Vagina (tissue), 2 donors: ENCODE measurements around the gene TRIM44. TPM values are rescaled to one million over a fixed set of nuclear protein-coding genes. Genes with fewer than 3 reads are reported as not detected.
"Not testable (repeated sequence)": the region's sequence is repeated elsewhere in the genome, so short reads cannot be mapped to it uniquely, and the experiment has no call there.

Experiments
- DNase-seq, 2 donors: peaks; one replicate each; pipeline ENCODE4 v3.0.0-alpha.2; 2017; ENCODE audit errors: extremely low spot score in 2 of 2
- H3K27ac ChIP-seq: fragments of 200-600 bp; sonication (generic); one replicate; pipeline ENCODE4 v1.5.1; 2019
- H3K27me3 ChIP-seq: fragments of 200-600 bp; sonication (generic); one replicate; pipeline ENCODE4 v1.5.1; 2019
- H3K36me3 ChIP-seq, 2 donors: fragments of 200-600 bp; sonication (generic); one replicate each; pipeline ENCODE4 v1.5.1; 2017 to 2019
- H3K4me1 ChIP-seq: fragments of 200-600 bp; sonication (generic); one replicate; pipeline ENCODE4 v1.5.1; 2019
- H3K4me3 ChIP-seq, 2 donors: fragments of 200-600 bp; sonication (generic); 1 replicate in 1 of 2; 2 replicates in 1 of 2; pipeline ENCODE4 v1.5.1; 2016 to 2019
- H3K9me3 ChIP-seq: fragments of 200-600 bp; sonication (generic); one replicate; pipeline ENCODE4 v1.5.1; 2019
- POLR2A ChIP-seq, 2 donors: fragments of 450-650 bp; IDR thresholded peaks; one replicate each; pipeline ENCODE4 v1.6.1; 2017; ENCODE audit warnings: antibody characterized with exemption in 2 of 2, mild to moderate bottlenecking in 2 of 2, moderate library complexity in 2 of 2
- POLR2AphosphoS5 ChIP-seq, 2 donors: sonication (generic); formaldehyde crosslinking; IDR thresholded peaks; one replicate each; pipeline ENCODE4 v1.9.0; 2017; ENCODE audit warnings: antibody characterized with exemption in 2 of 2, mild to moderate bottlenecking in 2 of 2, low read depth in 1 of 2; ENCODE audit not compliant: insufficient read depth in 1 of 2
- intact Hi-C: fragments of 100-400 bp; cut with DNase I; formaldehyde crosslinking; loops from one replicate; pipeline ENCODE4 v1.15.1; 2023
- total RNA-seq: library from RNA; depleted of rRNA; stranded (reverse); fragments of >200 nt; gene quantifications from one replicate; pipeline ENCODE4 v1.2.3, GENCODE V29; 2016
- TF ChIP-seq, protein P1 (sequence below), 3 experiments: fragments of 450-650 bp in 2 of 3; fragments of 200-600 bp in 1 of 3; sonication (generic) in 1 of 3; IDR thresholded peaks; one replicate each; pipeline ENCODE4 v1.5.1; 2017 to 2019; ENCODE audit warnings: antibody characterized with exemption in 3 of 3, mild to moderate bottlenecking in 2 of 3, moderate library complexity in 2 of 3

The TRIM44 gene
- total RNA-seq, 1 donor from 2014 or later = 27.7 TPM

DNA sequence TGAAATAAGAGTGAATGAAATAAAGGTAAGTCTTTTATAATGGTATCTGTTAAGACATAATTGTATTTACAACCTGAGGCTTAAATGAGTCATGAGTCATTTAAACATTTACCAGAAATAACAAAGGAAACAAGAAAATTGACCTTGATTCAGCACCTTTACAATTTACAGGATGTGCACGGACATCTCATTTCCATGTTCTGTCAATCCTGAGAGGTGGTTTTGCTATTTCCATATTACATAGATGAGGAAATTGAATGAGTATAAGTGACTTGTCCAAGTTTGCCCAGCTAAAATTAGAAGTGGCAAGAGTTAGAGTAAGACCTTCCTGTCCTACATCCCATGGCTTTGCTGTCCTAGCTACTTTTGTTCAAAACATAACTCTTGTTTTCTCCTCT lies 89.1 kb downstream of the TRIM44 start:
- no peak for TF ChIP-seq POLR2AphosphoS5 (IDR thresholded peaks at IDR 0.05; ENCODE audit: insufficient read depth in 1 of 2, low read depth in 1 of 2)
- TF ChIP-seq, protein P1, sequence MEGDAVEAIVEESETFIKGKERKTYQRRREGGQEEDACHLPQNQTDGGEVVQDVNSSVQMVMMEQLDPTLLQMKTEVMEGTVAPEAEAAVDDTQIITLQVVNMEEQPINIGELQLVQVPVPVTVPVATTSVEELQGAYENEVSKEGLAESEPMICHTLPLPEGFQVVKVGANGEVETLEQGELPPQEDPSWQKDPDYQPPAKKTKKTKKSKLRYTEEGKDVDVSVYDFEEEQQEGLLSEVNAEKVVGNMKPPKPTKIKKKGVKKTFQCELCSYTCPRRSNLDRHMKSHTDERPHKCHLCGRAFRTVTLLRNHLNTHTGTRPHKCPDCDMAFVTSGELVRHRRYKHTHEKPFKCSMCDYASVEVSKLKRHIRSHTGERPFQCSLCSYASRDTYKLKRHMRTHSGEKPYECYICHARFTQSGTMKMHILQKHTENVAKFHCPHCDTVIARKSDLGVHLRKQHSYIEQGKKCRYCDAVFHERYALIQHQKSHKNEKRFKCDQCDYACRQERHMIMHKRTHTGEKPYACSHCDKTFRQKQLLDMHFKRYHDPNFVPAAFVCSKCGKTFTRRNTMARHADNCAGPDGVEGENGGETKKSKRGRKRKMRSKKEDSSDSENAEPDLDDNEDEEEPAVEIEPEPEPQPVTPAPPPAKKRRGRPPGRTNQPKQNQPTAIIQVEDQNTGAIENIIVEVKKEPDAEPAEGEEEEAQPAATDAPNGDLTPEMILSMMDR (IDR thresholded peaks at IDR 0.05) = no peak
- TF ChIP-seq POLR2A (IDR thresholded peaks at IDR 0.05) = no peak

DNA sequence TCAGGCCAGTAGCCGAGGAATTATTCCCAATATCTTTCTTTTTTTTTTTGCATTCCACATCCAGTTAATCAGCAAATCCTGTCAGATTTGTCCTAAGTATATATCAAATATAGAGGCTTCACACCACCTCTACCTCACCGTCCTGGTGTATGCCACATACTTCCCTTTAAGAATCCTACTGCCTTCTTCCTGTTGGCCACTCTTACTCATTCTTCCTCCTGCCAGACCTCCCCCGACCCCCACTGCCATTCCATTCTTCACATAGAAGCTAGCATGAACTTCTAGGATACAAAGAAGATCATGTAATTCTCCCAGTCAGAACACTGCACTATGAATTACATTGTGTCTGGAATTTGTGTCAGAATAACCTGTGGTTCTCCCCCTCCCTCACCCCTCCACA lies 89.5 kb downstream of the TRIM44 start:
- Histone ChIP-seq H3K27ac (no peak overlapping the region), H3K9me3 (no peaks in the 10 kb centered on the region), H3K4me3 (no peak overlapping the region), H3K27me3 (no peaks in the 10 kb centered on the region), H3K36me3 (no peaks in the 10 kb centered on the region), H3K4me1 (no peaks in the 10 kb centered on the region)
- TF ChIP-seq POLR2A (IDR thresholded peaks at IDR 0.05) = no peak
- TF ChIP-seq, protein P1 (IDR thresholded peaks at IDR 0.05) = no peak
- TF ChIP-seq POLR2AphosphoS5 (IDR thresholded peaks at IDR 0.05; ENCODE audit: insufficient read depth in 1 of 2, low read depth in 1 of 2) = no peak
- intact Hi-C loops = no loop called here
- no peak for DNase-seq

More for the DNA sequence above, 89.1 kb downstream of the TRIM44 start:
- Histone ChIP-seq H3K27ac (no peak overlapping the region), H3K4me1 (no peaks in the 10 kb centered on the region), H3K27me3 (no peaks in the 10 kb centered on the region), H3K9me3 (no peaks in the 10 kb centered on the region), H3K4me3 (no peak overlapping the region), H3K36me3 (no peaks in the 10 kb centered on the region)
- intact Hi-C loops = no loop called here
- no peak for DNase-seq

DNA sequence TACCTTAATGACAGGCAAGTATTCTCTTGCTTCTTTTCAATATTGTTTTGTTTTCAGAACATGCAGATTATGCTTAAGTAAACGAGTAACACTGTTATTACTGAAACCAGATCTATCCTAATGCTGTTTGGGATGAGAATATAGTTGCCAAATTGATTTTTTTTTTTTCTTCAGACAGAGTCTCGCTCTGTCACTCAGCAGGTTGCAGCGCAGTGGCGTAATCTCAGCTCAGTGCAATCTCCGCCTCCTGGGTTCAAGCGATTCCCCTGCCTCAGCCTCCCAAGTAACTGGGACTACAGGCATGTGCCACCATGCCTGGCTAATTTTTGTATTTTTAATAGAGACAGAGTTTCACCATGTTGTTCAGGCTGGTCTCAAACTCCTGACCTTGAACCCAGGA lies 91.0 kb downstream of the TRIM44 start:
- intact Hi-C loops, H3K4me1 ChIP-seq, DNase-seq, H3K9me3 ChIP-seq, H3K36me3 ChIP-seq, H3K4me3 ChIP-seq, H3K27me3 ChIP-seq, H3K27ac ChIP-seq: not testable (repeated sequence)

DNA sequence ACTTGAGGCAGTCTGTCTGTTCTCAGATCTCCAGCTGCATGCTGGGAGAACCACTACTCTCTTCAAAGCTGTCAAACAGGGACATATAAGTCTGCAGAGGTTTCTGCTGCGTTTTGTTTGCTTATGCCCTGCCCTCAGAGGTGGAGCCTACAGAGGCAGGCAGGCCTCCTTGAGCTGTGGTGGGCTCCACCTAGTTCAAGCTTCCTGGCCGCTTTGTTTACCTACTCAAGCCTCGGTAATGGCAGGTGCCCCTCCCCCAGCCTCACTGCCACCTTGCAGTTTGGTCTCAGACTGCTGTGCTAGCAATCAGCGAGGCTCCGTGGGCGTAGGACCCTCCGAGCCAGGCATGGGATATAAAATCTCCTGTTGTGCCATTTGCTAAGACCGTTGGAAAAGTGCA lies 97.4 kb downstream of the TRIM44 start:
- H3K4me3 ChIP-seq, DNase-seq, H3K27me3 ChIP-seq, intact Hi-C loops, H3K27ac ChIP-seq, H3K36me3 ChIP-seq, H3K9me3 ChIP-seq: not testable (repeated sequence)
- peaks cover 11% of the 10 kb centered on the region for H3K4me1 ChIP-seq

DNA sequence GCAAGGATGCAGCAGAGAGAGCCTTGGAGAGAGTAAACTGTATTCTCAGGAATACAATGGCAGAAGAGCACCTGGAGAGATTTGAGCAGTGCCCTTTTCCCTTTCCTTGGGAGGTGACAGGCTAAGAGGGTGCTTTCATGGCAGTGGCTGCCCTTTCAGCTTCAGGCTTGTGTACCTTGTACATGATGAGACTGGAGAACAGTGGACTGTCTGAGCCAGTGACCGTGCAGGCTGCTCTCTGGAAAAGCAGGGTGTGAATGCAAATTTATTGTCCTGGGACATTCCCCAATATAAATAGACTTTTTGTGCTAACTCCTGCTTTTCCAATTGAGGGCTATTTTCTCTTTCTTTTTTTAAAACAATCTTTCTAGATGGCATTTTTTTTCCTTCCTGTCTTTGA lies 99.3 kb downstream of the TRIM44 start:
- intact Hi-C loops = no loop called here
- TF ChIP-seq, protein P1 (IDR thresholded peaks at IDR 0.05) = no peak
- TF ChIP-seq POLR2AphosphoS5 (IDR thresholded peaks at IDR 0.05; ENCODE audit: insufficient read depth in 1 of 2, low read depth in 1 of 2) (no peak), POLR2A (IDR thresholded peaks at IDR 0.05) (no peak)
- peaks cover 11% of the 10 kb centered on the region for H3K4me1 ChIP-seq
- no peak overlapping the region for H3K4me3 ChIP-seq
- H3K9me3 ChIP-seq = no peaks in the 10 kb centered on the region
- H3K27me3 ChIP-seq = no peaks in the 10 kb centered on the region
- no peak for DNase-seq
- no peaks in the 10 kb centered on the region for H3K36me3 ChIP-seq
- no peak overlapping the region for H3K27ac ChIP-seq

DNA sequence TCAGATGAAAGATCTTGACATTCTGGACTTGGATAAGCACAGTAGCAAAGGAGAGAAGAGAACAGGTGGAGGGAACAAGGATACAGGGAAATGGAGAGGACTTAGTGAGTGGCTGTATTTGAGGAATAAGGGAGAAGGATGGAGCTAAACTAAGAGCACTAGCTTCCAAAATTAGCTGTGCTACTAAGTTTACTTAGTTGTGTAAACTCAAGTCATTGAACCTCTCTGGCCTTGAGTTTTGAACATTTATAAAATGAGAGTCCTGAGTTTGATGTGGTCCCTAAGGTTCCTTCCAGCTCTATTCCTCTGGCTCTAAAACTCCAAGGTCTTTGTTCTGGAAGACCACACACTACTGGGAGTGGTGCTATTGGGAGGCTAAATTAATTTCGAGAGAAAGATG lies 100.7 kb downstream of the TRIM44 start:
- intact Hi-C loops = no loop called here
- peaks cover 11% of the 10 kb centered on the region for H3K4me1 ChIP-seq

DNA sequence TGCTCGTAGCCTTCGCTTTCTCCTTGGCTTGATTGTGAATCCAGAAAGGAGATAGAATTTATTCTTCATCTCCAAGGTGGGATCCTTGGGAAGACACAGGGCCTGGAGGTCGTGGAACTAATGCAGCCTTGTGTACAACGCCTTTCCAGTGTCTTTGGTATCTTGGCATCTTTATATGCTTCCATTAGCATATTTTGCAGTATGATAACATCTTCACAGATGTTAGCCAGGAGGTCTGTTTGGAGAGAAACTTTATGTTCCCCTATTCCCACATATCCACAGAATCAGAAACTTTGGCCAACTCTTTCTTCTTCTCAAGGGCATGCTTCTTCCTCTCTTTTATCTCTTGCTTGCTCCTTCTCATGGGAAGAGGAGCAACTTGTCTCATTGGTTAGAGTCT lies 101.2 kb downstream of the TRIM44 start:
- H3K36me3 ChIP-seq = no peaks in the 10 kb centered on the region
- no peaks in the 10 kb centered on the region for H3K27me3 ChIP-seq
- TF ChIP-seq POLR2A (IDR thresholded peaks at IDR 0.05) = no peak
- TF ChIP-seq, protein P1 (IDR thresholded peaks at IDR 0.05) = no peak
- TF ChIP-seq POLR2AphosphoS5 (IDR thresholded peaks at IDR 0.05; ENCODE audit: insufficient read depth in 1 of 2, low read depth in 1 of 2) = no peak
- no peaks in the 10 kb centered on the region for H3K9me3 ChIP-seq
- peaks cover 11% of the 10 kb centered on the region for H3K4me1 ChIP-seq
- DNase-seq = no peak
- intact Hi-C loops = no loop called here
- H3K27ac ChIP-seq = no peak overlapping the region
- no peak overlapping the region for H3K4me3 ChIP-seq

More for the DNA sequence above, 100.7 kb downstream of the TRIM44 start:
- Histone ChIP-seq H3K36me3 (no peaks in the 10 kb centered on the region), H3K27me3 (no peaks in the 10 kb centered on the region), H3K27ac (no peak overlapping the region), H3K4me3 (no peak overlapping the region), H3K9me3 (no peaks in the 10 kb centered on the region)
- DNase-seq = no peak
- no peak for TF ChIP-seq POLR2A (IDR thresholded peaks at IDR 0.05)
